Bronchial epithelial cell (primary cell): Measurements from ENCODE around the gene PLS3. TPM values are rescaled to one million over a fixed set of nuclear protein-coding genes. Genes with fewer than 3 reads are reported as not detected.
"Not testable (repeated sequence)": the region's sequence is repeated elsewhere in the genome, so short reads cannot be mapped to it uniquely, and the experiment has no call there.

Experiments used
- DNase-seq: peaks from one replicate; pipeline ENCODE4 v3.0.0-alpha.2; 2010; ENCODE audit warnings: low read depth
- FAIRE-seq: peaks from 2 replicates; lab custom pipeline; 2011; peaks lifted over from hg19 to GRCh38; lab: Jason Lieb, UNC
- H3K27me3 ChIP-seq: 2 replicates; pipeline ENCODE4 v1.5.1; 2011; ENCODE audit warnings: low read length; ENCODE audit not compliant: control insufficient read depth, insufficient read depth
- H3K36me3 ChIP-seq: 2 replicates; pipeline ENCODE4 v1.5.1; 2011; ENCODE audit warnings: low read length; ENCODE audit not compliant: control insufficient read depth, insufficient read depth
- H3K4me3 ChIP-seq: 2 replicates; pipeline ENCODE4 v1.5.1; 2011; ENCODE audit warnings: mild to moderate bottlenecking, low read depth, low read length, control low read depth
- CTCF ChIP-seq: IDR thresholded peaks from 2 replicates; pipeline ENCODE4 v1.5.1; 2011; ENCODE audit warnings: mild to moderate bottlenecking, moderate library complexity, low read length, control low read depth, inconsistent platforms; ENCODE audit not compliant: insufficient read depth, severe bottlenecking
- total RNA-seq: library from RNA; depleted of rRNA; stranded (reverse); fragments of >200 nt; gene quantifications from 2 replicates; pipeline ENCODE4 v1.2.1, GENCODE V29; 2014

The PLS3 gene
- total RNA-seq, 1 donor from 2014 or later: 204 TPM

- no peak overlapping the region for H3K4me3 ChIP-seq
- no peak for TF ChIP-seq CTCF
- no peak for FAIRE-seq
- no peak for DNase-seq
- peaks cover 5% of the 10 kb centered on the region for H3K36me3 ChIP-seq
- H3K27me3 ChIP-seq: no peaks in the 10 kb centered on the region
Measured at GRCh38 chrX:115642311-115642710, 81.3 kb downstream of the PLS3 start.

GRCh38 chrX:115642895-115643530 is 82.0 kb downstream of the PLS3 start:
- Histone ChIP-seq H3K27me3 (no peaks in the 10 kb centered on the region), H3K4me3 (no peak overlapping the region), H3K36me3 (peaks cover 5% of the 10 kb centered on the region)
- TF ChIP-seq CTCF: peak; percentile 44
- DNase-seq: peak; percentile 38
- no peak for FAIRE-seq

GRCh38 chrX:115644397-115644796 is 83.4 kb downstream of the PLS3 start:
- not testable (repeated sequence) for FAIRE-seq, H3K36me3 ChIP-seq

GRCh38 chrX:115649461-115650063 is 88.6 kb downstream of the PLS3 start:
- DNase-seq: peak; percentile 9
- no peak overlapping the region for H3K4me3 ChIP-seq
- no peak for TF ChIP-seq CTCF
- no peaks in the 10 kb centered on the region for H3K27me3 ChIP-seq
- no peak for FAIRE-seq
- H3K36me3 ChIP-seq: peaks cover 2% of the 10 kb centered on the region

More at GRCh38 chrX:115644397-115644796, 83.4 kb downstream of the PLS3 start:
- H3K4me3 ChIP-seq, H3K27me3 ChIP-seq, DNase-seq: not testable (repeated sequence)

GRCh38 chrX:115650449-115650848 is 89.5 kb downstream of the PLS3 start:
- Histone ChIP-seq H3K36me3 (peaks cover 2% of the 10 kb centered on the region), H3K4me3 (no peak overlapping the region), H3K27me3 (no peaks in the 10 kb centered on the region)
- peak; percentile 13 for DNase-seq
- TF ChIP-seq CTCF: no peak
- no peak for FAIRE-seq

- no peak overlapping the region for H3K4me3 ChIP-seq
- H3K36me3 ChIP-seq: peaks cover 2% of the 10 kb centered on the region
- peak; percentile 9 for DNase-seq
- no peak for FAIRE-seq
- H3K27me3 ChIP-seq: no peaks in the 10 kb centered on the region
- peak; percentile 42 for TF ChIP-seq CTCF
Measured at GRCh38 chrX:115650916-115651315, 89.9 kb downstream of the PLS3 start.
